Cardiac muscle cell (in vitro differentiated cells and primary cell): ENCODE measurements around the gene GPR180. TPM values are rescaled to one million over a fixed set of nuclear protein-coding genes. Genes with fewer than 3 reads are reported as not detected.
A peak's percentile ranks its signal among the peaks of the same experiment; 100 is the strongest.

Source experiments
- DNase-seq, 2 donors: peaks; one replicate each; pipeline versions ENCODE4 v3.0.0 to v3.0.0-alpha.2; 2010 to 2017; ENCODE audit warnings: low read depth in 1 of 2, low spot score in 1 of 2
- H3K27ac ChIP-seq: fragments of 200-600 bp; sonication (generic); 2 replicates; pipeline ENCODE4 v1.5.1; 2016
- H3K27me3 ChIP-seq: fragments of 200-600 bp; sonication (generic); 2 replicates; pipeline ENCODE4 v1.6.0; 2016; ENCODE audit warnings: control low read depth
- H3K36me3 ChIP-seq: fragments of 200-600 bp; sonication (generic); 2 replicates; pipeline ENCODE4 v1.5.1; 2016; ENCODE audit warnings: control low read depth
- H3K4me1 ChIP-seq: fragments of 200-600 bp; sonication (generic); 2 replicates; pipeline ENCODE4 v1.8.1; 2017; ENCODE audit warnings: low read depth, mild to moderate bottlenecking, mixed run types
- H3K4me3 ChIP-seq: fragments of 200-600 bp; sonication (generic); 2 replicates; pipeline ENCODE4 v1.5.1; 2016; ENCODE audit warnings: mild to moderate bottlenecking
- H3K9me3 ChIP-seq: fragments of 200-600 bp; sonication (generic); 2 replicates; pipeline ENCODE4 v1.5.1; 2017; ENCODE audit warnings: low read depth, mild to moderate bottlenecking, control low read depth
- polyA plus RNA-seq: library from polyadenylated mRNA; unstranded; fragments of >200 nt; fragmentation: Nextera tagmentation; extraction: Ambion mirVana; gene quantifications from 2 replicates; pipeline ENCODE4 v1.2.1, GENCODE V29; 2016
- total RNA-seq: library from RNA; depleted of rRNA; stranded (reverse); fragments of >200 nt; gene quantifications from 2 replicates; pipeline ENCODE4 v1.2.3, GENCODE V29; 2016
- TF ChIP-seq, protein P1 (sequence below): IDR thresholded peaks from 2 replicates; pipeline ENCODE4 v1.5.1; 2012; ENCODE audit warnings: low read depth, mild to moderate bottlenecking, low read length

The GPR180 gene
- total and polyA plus RNA-seq, 2 experiments from 2014 or later: 4.1 TPM

DNA sequence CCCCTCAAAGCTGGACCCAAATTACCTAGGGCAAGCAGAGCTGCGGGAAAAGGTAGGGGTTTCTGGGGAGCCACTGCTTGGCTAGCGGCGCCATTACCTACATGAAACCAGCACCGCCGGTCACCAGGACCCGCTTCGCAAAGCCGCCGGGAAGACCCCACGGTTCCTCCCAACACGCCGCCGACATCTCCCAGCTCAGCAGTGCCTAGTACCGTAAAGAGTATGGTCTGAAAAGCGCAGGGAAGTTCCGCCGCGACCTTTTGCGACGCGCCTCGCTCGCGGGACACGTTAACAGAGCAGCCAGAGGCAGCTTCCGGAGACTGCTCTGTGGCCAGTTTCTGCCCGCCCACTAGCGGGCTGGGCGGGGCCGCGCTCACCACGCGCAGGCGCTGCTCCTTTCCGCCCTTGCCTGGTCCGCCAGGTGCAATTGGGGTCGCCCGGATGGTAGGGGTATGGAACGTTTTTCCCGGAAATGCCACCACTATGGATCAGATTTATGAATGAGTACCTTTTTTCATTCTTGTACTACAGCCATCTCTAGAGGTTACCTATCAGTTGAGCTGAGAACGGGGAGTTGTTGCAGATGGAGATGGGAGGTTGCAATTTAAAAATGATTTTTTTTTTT is 5.6 kb upstream of the GPR180 start, which contains the start of gene TGDS:
Gene TGDS, minus strand, starts transcription at position 203 of the 625 bp plus-strand sequence. Its CDS starts 16 bp downstream, at position 187.
- Histone ChIP-seq H3K27ac (peak within 1 kb of the TSS; percentile 70), H3K36me3 (peaks cover 7% of the 10 kb centered on the region), H3K4me3 (peak within 1 kb of the TSS; percentile 93), H3K4me1 (peaks cover 5% of the 10 kb centered on the region), H3K27me3 (no peaks in the 10 kb centered on the region), H3K9me3 (no peaks in the 10 kb centered on the region)
- DNase-seq: peak; percentile 93 to 95
- TF ChIP-seq, protein P1, sequence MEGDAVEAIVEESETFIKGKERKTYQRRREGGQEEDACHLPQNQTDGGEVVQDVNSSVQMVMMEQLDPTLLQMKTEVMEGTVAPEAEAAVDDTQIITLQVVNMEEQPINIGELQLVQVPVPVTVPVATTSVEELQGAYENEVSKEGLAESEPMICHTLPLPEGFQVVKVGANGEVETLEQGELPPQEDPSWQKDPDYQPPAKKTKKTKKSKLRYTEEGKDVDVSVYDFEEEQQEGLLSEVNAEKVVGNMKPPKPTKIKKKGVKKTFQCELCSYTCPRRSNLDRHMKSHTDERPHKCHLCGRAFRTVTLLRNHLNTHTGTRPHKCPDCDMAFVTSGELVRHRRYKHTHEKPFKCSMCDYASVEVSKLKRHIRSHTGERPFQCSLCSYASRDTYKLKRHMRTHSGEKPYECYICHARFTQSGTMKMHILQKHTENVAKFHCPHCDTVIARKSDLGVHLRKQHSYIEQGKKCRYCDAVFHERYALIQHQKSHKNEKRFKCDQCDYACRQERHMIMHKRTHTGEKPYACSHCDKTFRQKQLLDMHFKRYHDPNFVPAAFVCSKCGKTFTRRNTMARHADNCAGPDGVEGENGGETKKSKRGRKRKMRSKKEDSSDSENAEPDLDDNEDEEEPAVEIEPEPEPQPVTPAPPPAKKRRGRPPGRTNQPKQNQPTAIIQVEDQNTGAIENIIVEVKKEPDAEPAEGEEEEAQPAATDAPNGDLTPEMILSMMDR: no peak

DNA sequence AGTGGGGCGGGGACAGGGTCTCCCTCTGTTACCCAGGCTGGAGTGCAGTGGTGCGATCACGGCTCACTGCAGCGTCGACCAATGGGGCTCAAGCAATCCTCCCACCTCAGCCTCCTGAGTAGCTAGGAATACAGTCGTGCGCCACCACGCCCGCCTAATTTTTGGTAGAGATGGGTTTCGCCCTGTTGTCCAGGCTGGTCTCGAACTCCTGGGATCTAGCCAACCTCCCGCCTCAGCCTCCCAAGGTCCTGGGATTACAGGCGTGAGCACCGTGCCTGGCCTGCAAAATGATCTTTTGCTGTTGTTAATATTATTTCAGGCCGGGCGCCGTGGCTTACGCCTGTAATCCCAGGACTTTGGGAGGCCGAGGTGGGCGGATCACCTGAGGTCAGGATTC is 5.1 kb upstream of the GPR180 start:
- no peak overlapping the region for H3K27ac ChIP-seq
- no peak for DNase-seq
- peaks cover 2% of the 10 kb centered on the region for H3K36me3 ChIP-seq
- H3K27me3 ChIP-seq: no peaks in the 10 kb centered on the region
- H3K4me3 ChIP-seq: peak overlapping the region; percentile 93
- peaks cover 5% of the 10 kb centered on the region for H3K4me1 ChIP-seq
- TF ChIP-seq, protein P1: no peak
- H3K9me3 ChIP-seq: no peaks in the 10 kb centered on the region

DNA sequence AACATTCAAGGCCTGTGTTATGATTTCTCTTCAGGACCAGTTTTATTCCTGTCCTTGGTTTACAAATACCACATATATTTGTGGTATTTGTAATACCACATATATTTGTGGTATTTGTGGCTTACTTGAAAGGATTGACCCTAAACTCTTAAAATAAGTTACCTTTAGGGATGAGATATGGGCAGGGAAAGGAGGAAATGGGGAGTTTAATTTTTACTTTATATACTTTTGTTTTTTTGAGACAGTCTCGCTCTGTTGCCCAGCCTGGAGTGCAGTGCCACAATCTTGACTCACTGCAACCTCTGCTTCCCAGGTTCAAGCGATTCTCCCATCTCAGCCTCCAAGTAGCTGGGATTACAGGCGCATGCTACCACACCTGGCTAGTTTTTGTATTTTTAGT is 3.4 kb upstream of the GPR180 start:
- H3K4me1 ChIP-seq: peaks cover 13% of the 10 kb centered on the region
- H3K4me3 ChIP-seq: no peak overlapping the region
- H3K27ac ChIP-seq: no peak overlapping the region
- H3K36me3 ChIP-seq: no peaks in the 10 kb centered on the region
- H3K9me3 ChIP-seq: no peaks in the 10 kb centered on the region
- DNase-seq: no peak
- no peaks in the 10 kb centered on the region for H3K27me3 ChIP-seq
- TF ChIP-seq, protein P1: no peak

DNA sequence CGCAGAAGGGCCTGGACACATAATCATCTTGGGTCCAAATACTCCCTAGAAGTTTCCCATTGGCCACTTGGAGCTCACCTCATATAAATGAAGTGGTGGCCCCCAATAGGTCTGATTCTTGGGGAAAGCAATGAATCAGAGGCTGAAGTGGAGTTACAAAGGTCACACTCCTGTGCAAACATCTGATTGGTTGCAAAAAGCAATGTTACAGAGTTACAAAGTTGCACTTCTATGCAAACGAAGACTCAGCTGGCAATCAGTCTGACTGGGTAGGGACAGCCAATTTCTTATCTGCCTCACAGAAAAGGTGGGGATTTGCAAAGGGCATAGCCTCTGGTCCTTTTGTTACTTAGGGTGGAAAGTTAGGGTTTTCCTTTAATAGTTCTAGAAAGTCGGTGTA is 1.8 kb upstream of the GPR180 start:
- Histone ChIP-seq H3K27me3 (no peaks in the 10 kb centered on the region), H3K9me3 (no peaks in the 10 kb centered on the region), H3K27ac (no peak overlapping the region), H3K36me3 (no peaks in the 10 kb centered on the region), H3K4me1 (peaks cover 10% of the 10 kb centered on the region), H3K4me3 (no peak overlapping the region)
- no peak for DNase-seq
- TF ChIP-seq, protein P1: no peak

DNA sequence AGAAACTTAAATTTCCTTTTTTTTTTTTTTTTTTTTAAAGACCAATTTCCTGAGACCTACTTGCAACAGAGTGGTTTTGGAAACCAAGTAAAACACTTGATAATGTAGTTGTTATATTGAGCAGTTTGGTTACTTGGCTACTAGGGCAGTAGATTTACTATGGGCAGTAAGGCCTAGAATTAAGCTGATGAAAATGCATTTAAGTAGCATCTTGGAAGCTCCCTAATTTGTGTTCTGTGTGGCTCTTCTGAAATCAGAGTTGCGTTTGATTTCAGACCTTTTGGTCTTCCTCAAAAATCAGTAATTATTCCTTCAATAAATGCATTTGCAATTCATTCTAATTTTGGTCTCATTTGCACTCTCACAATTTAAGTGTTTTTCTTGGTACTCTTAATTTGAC is 810 bp downstream of the GPR180 start:
- TF ChIP-seq, protein P1: no peak
- Histone ChIP-seq H3K36me3 (peaks cover 9% of the 10 kb centered on the region), H3K27me3 (no peaks in the 10 kb centered on the region), H3K27ac (no peak overlapping the region), H3K4me3 (peak overlapping the region; percentile 42), H3K9me3 (no peaks in the 10 kb centered on the region), H3K4me1 (peaks cover 8% of the 10 kb centered on the region)
- no peak for DNase-seq
